Neural progenitor cell (in vitro differentiated cells): ENCODE data around the gene RGS5.
"Not testable (repeated sequence)": the region's sequence is repeated elsewhere in the genome, so short reads cannot be mapped to it uniquely, and the experiment has no call there.

ENCODE experiments used
- CTCF ChIP-seq: fragments of 200-600 bp; sonication (generic); IDR thresholded peaks from 2 replicates; pipeline ENCODE4 v1.5.1; 2017; ENCODE audit warnings: antibody characterized with exemption, mild to moderate bottlenecking
- EZH2 ChIP-seq: fragments of 200-600 bp; sonication (generic); IDR thresholded peaks from 2 replicates; pipeline ENCODE4 v1.6.1; 2017; ENCODE audit warnings: antibody characterized with exemption, mild to moderate bottlenecking, moderate library complexity

- TF ChIP-seq EZH2, CTCF: not testable (repeated sequence)
These were observed 30.9 kb upstream of the RGS5 start for GRCh38 chr1:163233643-163234042.
